Right renal cortex interstitium (tissue), 3 donors: ENCODE data around the gene SYPL2. TPM values are rescaled to one million over a fixed set of nuclear protein-coding genes. Genes with fewer than 3 reads are reported as not detected.

Experiments used
- polyA plus RNA-seq, 3 donors: library from polyadenylated mRNA; unstranded; fragments of 120-200 nt; gene quantifications; one replicate each; pipeline ENCODE4 v1.2.1, GENCODE V29; 2013; ENCODE audit not compliant: insufficient read length in 3 of 3

Gene SYPL2
- polyA plus RNA-seq, 3 donors = 6.7 to 10.0 (median 9.3) TPM

Other genes starting within 250 kb of the SYPL2 start
- 10 to 100 TPM; 24.0 to 28.6 (median 26.0) TPM for gene CELSR2, start 217.0 kb upstream of the SYPL2 start, polyA plus RNA-seq
- gene PSRC1, start 183.4 kb upstream of the SYPL2 start, polyA plus RNA-seq = 10 to 100 TPM; 20.4 to 27.5 (median 24.0) TPM
- under 1 TPM in 1 of 3 donors, not detected in 2; 0.08 TPM for gene MYBPHL, start 159.5 kb upstream of the SYPL2 start, polyA plus RNA-seq
- gene SORT1, start 68.6 kb upstream of the SYPL2 start, polyA plus RNA-seq = 10 to 100 TPM; 58.4 to 64.9 (median 60.2) TPM
- 100 to 1,000 TPM; 135 to 147 (median 136) TPM for gene PSMA5, start 40.1 kb upstream of the SYPL2 start, polyA plus RNA-seq
- gene ATXN7L2, start 17.4 kb downstream of the SYPL2 start, polyA plus RNA-seq = 1 to 10 TPM; 6.0 to 7.7 (median 6.3) TPM
- gene CYB561D1, start 27.5 kb downstream of the SYPL2 start, polyA plus RNA-seq = 10 to 100 TPM in 1 of 3 donors, 1 to 10 TPM in 2; 9.0 to 10.2 (median 9.8) TPM
- 10 to 100 TPM in 1 of 3 donors, 1 to 10 TPM in 2; 7.8 to 10.5 (median 8.8) TPM for gene AMIGO1, start 43.2 kb downstream of the SYPL2 start, polyA plus RNA-seq
- gene GPR61, start 73.3 kb downstream of the SYPL2 start, polyA plus RNA-seq = 1 to 10 TPM in 2 of 3 donors, under 1 TPM in 1; 0.87 to 1.2 (median 1.1) TPM
- gene GNAI3, start 82.1 kb downstream of the SYPL2 start, polyA plus RNA-seq = 10 to 100 TPM; 12.5 to 13.8 (median 13.5) TPM
- gene GNAT2, start 153.1 kb downstream of the SYPL2 start, polyA plus RNA-seq = not detected
- gene AMPD2, start 153.3 kb downstream of the SYPL2 start, polyA plus RNA-seq = 10 to 100 TPM; 39.9 to 44.7 (median 40.8) TPM
- gene GSTM4, start 189.6 kb downstream of the SYPL2 start, polyA plus RNA-seq = 10 to 100 TPM; 57.7 to 69.9 (median 61.7) TPM
- 100 to 1,000 TPM; 150 to 219 (median 178) TPM for gene GSTM2, start 201.5 kb downstream of the SYPL2 start, polyA plus RNA-seq
- gene GSTM1, start 221.3 kb downstream of the SYPL2 start, polyA plus RNA-seq = 100 to 1,000 TPM in 1 of 3 donors, 1 to 10 TPM in 2; 3.2 to 118 (median 3.3) TPM
- 10 to 100 TPM; 29.0 to 60.4 (median 38.6) TPM for gene GSTM5, start 245.7 kb downstream of the SYPL2 start, polyA plus RNA-seq